Liver (tissue), 9 donors: ENCODE data around the gene HTR3A. TPM values are rescaled to one million over a fixed set of nuclear protein-coding genes. Genes with fewer than 3 reads are reported as not detected.

Experiments
- DNase-seq: peaks from one replicate; pipeline ENCODE4 v3.0.0-alpha.2; 2017; ENCODE audit warnings: low spot score
- H3K27ac ChIP-seq, 2 donors: one replicate each; pipeline ENCODE4 v1.7.0; 2013; ENCODE audit warnings: inconsistent platforms in 2 of 2, low read length in 2 of 2, control low read depth in 1 of 2, low read depth in 1 of 2, mild to moderate bottlenecking in 1 of 2
- H3K27me3 ChIP-seq, 4 donors: one replicate each; pipeline versions ENCODE4 v1.6.1 to v1.7.0; 2013; ENCODE audit warnings: low read length in 3 of 4, inconsistent platforms in 1 of 4, mild to moderate bottlenecking in 1 of 4, moderate library complexity in 1 of 4; ENCODE audit not compliant: control insufficient read depth in 4 of 4, insufficient read depth in 4 of 4
- H3K36me3 ChIP-seq, 4 donors: one replicate each; pipeline versions ENCODE4 v1.6.1 to v1.7.0; 2013; ENCODE audit warnings: low read length in 3 of 4, mild to moderate bottlenecking in 3 of 4, low read depth in 1 of 4, moderate library complexity in 1 of 4; ENCODE audit not compliant: control insufficient read depth in 4 of 4, insufficient read depth in 3 of 4
- H3K4me1 ChIP-seq, 4 donors: one replicate each; pipeline versions ENCODE4 v1.6.1 to v1.7.0; 2013; ENCODE audit warnings: low read length in 3 of 4, mild to moderate bottlenecking in 3 of 4, moderate library complexity in 1 of 4; ENCODE audit not compliant: control insufficient read depth in 4 of 4, insufficient read depth in 4 of 4
- H3K4me3 ChIP-seq, 3 donors: one replicate each; pipeline versions ENCODE4 v1.6.1 to v1.7.0; 2013; ENCODE audit warnings: low read length in 3 of 3, control low read depth in 1 of 3, low read depth in 1 of 3, mild to moderate bottlenecking in 1 of 3
- H3K9ac ChIP-seq, 2 donors: one replicate each; pipeline ENCODE4 v1.7.0; 2013; ENCODE audit warnings: low read length in 2 of 2, mild to moderate bottlenecking in 2 of 2, moderate library complexity in 2 of 2, control low read depth in 1 of 2, low read depth in 1 of 2
- H3K9me3 ChIP-seq, 4 donors: one replicate each; pipeline versions ENCODE4 v1.6.1 to v1.7.0; 2013; ENCODE audit warnings: low read length in 3 of 4; ENCODE audit not compliant: control insufficient read depth in 4 of 4
- EGR1 ChIP-seq, 2 donors: IDR thresholded peaks; 2 replicates each; pipeline ENCODE4 v1.6.1; 2016 to 2018; ENCODE audit warnings: antibody characterized with exemption in 2 of 2, low read depth in 2 of 2
- FOXA1 ChIP-seq: IDR thresholded peaks from 2 replicates; pipeline ENCODE4 v1.6.1; 2016; ENCODE audit warnings: antibody characterized with exemption
- FOXA2 ChIP-seq: IDR thresholded peaks from 2 replicates; pipeline ENCODE4 v1.6.1; 2016; ENCODE audit warnings: antibody characterized with exemption
- GABPA ChIP-seq, 2 donors: IDR thresholded peaks in 1 of 2; conservative IDR thresholded peaks in 1 of 2; 2 replicates each; pipeline ENCODE4 v1.6.1; 2016; ENCODE audit warnings: antibody characterized with exemption in 2 of 2, mild to moderate bottlenecking in 1 of 2, moderate library complexity in 1 of 2
- HNF4A ChIP-seq, 2 donors: conservative IDR thresholded peaks; 2 replicates each; pipeline ENCODE4 v1.6.1; 2016; ENCODE audit warnings: antibody characterized with exemption in 2 of 2, mild to moderate bottlenecking in 2 of 2
- NR2F2 ChIP-seq: IDR thresholded peaks from 2 replicates; pipeline ENCODE4 v1.6.1; 2016; ENCODE audit warnings: antibody characterized with exemption
- RAD21 ChIP-seq, 2 donors: IDR thresholded peaks; 2 replicates each; pipeline ENCODE4 v1.6.1; 2016; ENCODE audit warnings: antibody characterized with exemption in 2 of 2, mild to moderate bottlenecking in 2 of 2
- RXRA ChIP-seq, 2 donors: IDR thresholded peaks; 2 replicates each; pipeline ENCODE4 v1.6.1; 2017 to 2018; ENCODE audit warnings: antibody characterized with exemption in 2 of 2, mild to moderate bottlenecking in 1 of 2
- TAF1 ChIP-seq: conservative IDR thresholded peaks from 2 replicates; pipeline ENCODE4 v1.6.1; 2016; ENCODE audit warnings: antibody characterized with exemption, mild to moderate bottlenecking
- WGBS: extraction: QIAGEN DNeasy Blood & Tissue Kit; methylation state at CpG from one replicate; pipeline ENCODE4 v1.1.7; 2013; 5-methylcytosine and 5-hydroxymethylcytosine counted together
- polyA plus RNA-seq, 2 donors: library from polyadenylated mRNA; stranded (reverse) in 1 of 2; unstranded in 1 of 2; fragments of 200-250 nt in 1 of 2; fragments of >200 nt in 1 of 2; fragmentation: Nextera tagmentation in 1 of 2; extraction: Ambion mirVana in 1 of 2; gene quantifications; one replicate each; pipeline versions ENCODE4 v1.2.1 to v1.2.3, GENCODE V29; 2013 to 2015
- total RNA-seq, 2 donors: library from RNA; depleted of rRNA; stranded (reverse); fragments of >200 nt; gene quantifications; one replicate each; pipeline ENCODE4 v1.2.3, GENCODE V29; 2014
- TF ChIP-seq, protein P1 (sequence below): IDR thresholded peaks from 2 replicates; pipeline ENCODE4 v1.6.1; 2016; ENCODE audit warnings: antibody characterized with exemption
- donor health status: healthy.
- donor health status: healthy.
- donor health status: healthy.
- donor health status: healthy.
- donor health status: healthy.

HTR3A gene
- total and polyA plus RNA-seq, 4 donors, result not detected

DNA sequence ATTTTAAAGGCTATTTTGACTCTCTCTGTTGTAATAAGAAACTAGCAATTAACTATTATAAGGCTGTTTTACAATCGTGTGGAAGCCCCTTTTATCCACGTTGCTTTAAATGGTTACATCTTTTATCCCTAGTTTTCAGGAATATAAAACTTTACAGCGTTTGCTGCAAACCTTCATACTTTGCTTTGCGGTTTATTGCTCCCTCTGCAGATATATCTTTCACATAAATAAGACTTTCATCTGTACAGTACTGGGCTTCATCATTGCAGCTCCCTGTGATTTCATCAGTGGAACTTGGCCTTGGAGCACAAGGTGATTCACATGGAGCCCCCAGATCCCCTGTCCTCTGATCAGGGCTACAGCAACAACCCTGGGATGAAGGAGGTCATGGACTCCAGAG is 25.6 kb downstream of the HTR3A start:
- TF ChIP-seq NR2F2 (no peak), HNF4A (conservative IDR thresholded peaks at IDR 0.05) (no peak)
- Histone ChIP-seq H3K27ac (no peak overlapping the region), H3K36me3 (no peaks in the 10 kb centered on the region), H3K9ac (no peak overlapping the region), H3K4me1 (no peaks in the 10 kb centered on the region), H3K4me3 (no peak overlapping the region), H3K27me3 (no peaks in the 10 kb centered on the region), H3K9me3 (no peaks in the 10 kb centered on the region)
- 66% methylated on average over 4 of the region's 4 CpGs for WGBS
- no peak for DNase-seq

DNA sequence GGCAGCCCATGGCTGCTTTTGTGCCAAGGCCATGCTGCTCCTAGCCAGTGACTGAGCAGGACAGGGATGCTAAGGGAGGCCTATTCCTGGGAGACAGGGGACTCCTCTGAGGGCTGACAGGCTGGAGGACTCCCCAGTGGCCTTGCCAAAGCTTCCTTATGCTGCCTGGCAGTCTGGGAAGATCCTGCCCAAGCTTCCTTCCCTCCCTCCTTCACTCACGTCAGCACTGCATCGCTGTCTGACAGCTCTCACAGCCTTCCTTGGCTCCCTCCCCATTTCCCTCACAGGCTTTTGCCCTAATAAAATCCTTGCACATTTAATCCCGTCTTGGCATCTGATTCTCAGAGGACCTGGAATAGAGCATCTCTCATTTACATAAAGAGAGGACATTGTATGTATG is 26.5 kb downstream of the HTR3A start:
- TF ChIP-seq EGR1 (IDR thresholded peaks at IDR 0.05; ENCODE audit: low read depth in 2 of 2) (no peak), FOXA2 (no peak), TAF1 (no peak), FOXA1 (no peak), RXRA (IDR thresholded peaks at IDR 0.05) (no peak), GABPA (IDR thresholded peaks at IDR 0.05 in 1 of 2, conservative IDR thresholded peaks at IDR 0.05 in 1 of 2) (no peak)
- TF ChIP-seq, protein P1, sequence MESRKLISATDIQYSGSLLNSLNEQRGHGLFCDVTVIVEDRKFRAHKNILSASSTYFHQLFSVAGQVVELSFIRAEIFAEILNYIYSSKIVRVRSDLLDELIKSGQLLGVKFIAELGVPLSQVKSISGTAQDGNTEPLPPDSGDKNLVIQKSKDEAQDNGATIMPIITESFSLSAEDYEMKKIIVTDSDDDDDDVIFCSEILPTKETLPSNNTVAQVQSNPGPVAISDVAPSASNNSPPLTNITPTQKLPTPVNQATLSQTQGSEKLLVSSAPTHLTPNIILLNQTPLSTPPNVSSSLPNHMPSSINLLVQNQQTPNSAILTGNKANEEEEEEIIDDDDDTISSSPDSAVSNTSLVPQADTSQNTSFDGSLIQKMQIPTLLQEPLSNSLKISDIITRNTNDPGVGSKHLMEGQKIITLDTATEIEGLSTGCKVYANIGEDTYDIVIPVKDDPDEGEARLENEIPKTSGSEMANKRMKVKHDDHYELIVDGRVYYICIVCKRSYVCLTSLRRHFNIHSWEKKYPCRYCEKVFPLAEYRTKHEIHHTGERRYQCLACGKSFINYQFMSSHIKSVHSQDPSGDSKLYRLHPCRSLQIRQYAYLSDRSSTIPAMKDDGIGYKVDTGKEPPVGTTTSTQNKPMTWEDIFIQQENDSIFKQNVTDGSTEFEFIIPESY, result no peak
- Histone ChIP-seq H3K36me3 (no peaks in the 10 kb centered on the region), H3K9ac (no peak overlapping the region), H3K9me3 (no peaks in the 10 kb centered on the region), H3K4me3 (no peak overlapping the region), H3K27me3 (no peaks in the 10 kb centered on the region), H3K4me1 (no peaks in the 10 kb centered on the region), H3K27ac (no peak overlapping the region)
- no peak for DNase-seq
- WGBS, result 76% methylated on average over 3 of the region's 3 CpGs

DNA sequence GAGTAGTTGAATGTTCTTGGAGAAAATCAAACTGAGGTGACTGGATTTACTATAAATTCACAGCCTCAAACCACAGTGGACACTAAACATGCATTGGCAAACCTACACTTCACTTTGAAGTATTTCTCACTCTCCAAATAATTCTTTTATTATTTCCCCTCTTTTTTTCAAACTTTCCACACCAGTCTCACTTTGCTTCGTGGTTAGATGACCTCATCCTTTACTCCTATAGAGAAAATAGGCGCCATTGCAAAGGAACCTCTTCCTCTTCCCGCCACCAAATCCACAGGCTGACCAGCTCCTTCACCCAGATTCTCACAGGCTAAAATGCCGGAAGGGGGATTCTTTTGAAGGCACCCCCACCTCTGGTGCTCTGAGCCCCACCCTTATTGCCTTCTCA is 33.4 kb downstream of the HTR3A start:
- Histone ChIP-seq H3K4me1 (no peaks in the 10 kb centered on the region), H3K27me3 (peaks cover 0 to 6% (median 0%) of the 10 kb centered on the region in 4 donors), H3K9me3 (no peaks in the 10 kb centered on the region), H3K27ac (no peak overlapping the region), H3K4me3 (no peak overlapping the region), H3K36me3 (no peaks in the 10 kb centered on the region), H3K9ac (no peak overlapping the region)
- WGBS, result 62% methylated on average over 4 of the region's 4 CpGs
- no peak for DNase-seq
- TF ChIP-seq NR2F2, result no peak
- no peak for TF ChIP-seq FOXA2
- no peak for TF ChIP-seq RAD21 (IDR thresholded peaks at IDR 0.05)
- TF ChIP-seq FOXA1, result no peak
- TF ChIP-seq, protein P1, result no peak
- no peak for TF ChIP-seq TAF1
